ENCODE results near the gene SIAH1.
A peak's percentile ranks its signal among the peaks of the same experiment; 100 is the strongest.
"Not testable (repeated sequence)": the region's sequence is repeated elsewhere in the genome, so short reads cannot be mapped to it uniquely, and the experiment has no call there.

The SIAH1 gene, protein sequence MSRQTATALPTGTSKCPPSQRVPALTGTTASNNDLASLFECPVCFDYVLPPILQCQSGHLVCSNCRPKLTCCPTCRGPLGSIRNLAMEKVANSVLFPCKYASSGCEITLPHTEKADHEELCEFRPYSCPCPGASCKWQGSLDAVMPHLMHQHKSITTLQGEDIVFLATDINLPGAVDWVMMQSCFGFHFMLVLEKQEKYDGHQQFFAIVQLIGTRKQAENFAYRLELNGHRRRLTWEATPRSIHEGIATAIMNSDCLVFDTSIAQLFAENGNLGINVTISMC

DNA sequence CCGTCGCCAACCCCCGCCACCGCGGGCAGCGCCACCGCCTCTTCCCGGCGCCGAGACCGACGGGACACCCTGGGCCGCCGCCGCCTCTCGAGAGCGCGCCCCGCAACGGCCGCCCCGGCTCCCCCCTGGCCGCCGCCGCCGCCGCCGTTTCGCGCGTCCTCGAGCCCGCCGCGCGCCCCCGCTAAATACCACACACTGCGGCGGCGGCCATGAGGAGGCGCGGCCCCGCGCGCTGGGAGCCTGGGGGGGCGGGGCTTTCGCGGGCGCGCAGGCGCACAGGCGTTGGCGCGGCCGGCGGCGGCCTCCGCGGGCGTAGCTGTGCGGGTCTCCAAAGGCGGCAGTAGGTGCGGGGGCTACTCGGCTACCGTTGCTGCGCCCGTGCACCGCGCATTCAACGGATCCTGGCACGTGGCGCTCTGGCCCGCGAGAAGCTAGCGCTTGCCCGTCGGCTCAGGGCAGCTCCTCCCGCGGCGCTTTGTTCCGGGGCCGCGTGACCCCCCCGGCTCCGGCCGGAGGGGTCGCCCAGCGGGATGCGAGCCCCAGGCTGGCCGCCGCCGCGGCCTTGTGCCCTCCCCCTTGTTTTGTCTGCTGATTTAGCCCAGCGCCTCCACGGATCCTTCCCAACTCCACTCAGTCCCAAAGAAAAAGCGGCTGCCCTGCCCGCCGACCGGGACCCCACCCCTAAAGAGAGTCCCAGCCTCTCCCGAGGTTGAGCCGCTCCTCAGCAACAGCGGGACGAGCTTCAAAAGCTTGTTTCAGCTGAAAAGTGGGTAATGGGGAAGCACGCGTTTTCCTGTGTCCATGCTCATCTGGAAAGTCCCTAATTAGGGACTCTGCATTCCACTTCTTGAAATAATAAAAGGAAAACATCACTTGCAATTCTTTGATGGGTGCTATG, at the start of gene SIAH1:
Gene SIAH1 (minus strand): TSS at position 161 of the 898 bp plus-strand sequence. CDS start 22,985 bp downstream, outside the sequence.
- DNase-seq: peak; percentile 94

DNA sequence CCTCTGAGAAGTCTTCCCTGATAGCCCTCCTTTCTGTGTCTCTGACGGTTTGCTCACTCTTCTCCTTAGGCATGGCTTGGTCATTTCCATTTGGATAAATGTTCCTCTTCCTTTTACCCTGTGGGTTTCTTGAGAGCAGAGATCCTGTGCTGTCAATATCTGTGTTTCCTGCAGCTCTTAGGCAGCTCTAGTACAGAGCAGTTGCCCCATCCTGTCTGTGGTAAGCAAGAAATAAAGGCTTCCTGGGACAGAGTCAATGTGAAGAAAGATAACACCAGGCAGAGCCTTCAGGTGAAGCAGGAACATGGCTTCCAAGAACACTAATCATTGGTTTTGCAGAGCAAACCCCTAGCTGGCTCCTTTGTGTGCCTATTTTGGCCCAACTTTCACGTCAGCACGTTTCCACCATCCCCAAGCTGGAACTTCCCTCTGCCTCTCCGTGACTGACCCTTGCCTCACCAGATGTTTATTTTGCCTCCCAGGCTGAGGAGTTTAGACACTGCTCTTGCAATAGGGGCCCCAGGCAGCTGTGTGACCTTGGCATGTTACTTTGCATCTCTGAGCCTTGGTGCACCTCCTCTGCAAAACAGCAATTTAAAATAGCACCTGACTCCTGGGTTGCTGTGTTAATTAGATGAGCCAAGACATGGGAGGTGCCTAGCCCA, 49.6 kb upstream of the SIAH1 start:
- DNase-seq: no peak

DNA sequence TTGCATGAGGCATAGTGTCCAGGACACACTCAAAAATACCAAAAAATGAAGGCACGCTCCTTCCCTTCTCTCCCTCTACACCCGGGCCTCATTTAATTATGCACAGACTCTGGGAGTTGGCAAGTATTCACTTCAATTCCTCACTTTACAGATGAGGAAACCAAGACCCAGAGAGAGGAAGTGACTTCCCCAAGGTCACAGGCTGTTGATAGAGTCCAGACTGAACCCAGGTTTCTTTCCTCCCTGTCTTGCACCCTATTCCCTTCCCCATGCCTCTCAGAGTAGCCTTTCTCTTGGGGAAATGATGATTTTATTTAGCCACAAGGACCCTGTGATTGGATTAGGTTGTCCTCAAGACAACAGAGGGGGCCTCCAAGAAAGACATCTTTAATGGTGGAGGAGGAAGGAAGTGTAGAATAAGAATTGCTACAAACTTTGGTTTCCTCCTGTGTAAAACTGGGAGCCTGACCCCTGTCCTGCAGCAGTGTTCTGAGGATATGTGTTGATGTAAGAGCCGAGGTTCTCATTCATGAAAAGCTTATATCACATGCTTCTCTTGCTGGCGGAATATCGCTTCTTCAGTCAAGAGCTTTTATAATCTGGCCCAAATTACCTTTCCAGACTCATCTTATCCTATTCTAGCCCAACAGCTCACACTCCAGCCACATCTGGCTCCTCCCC, 48.8 kb upstream of the SIAH1 start:
- no peak for DNase-seq

DNA sequence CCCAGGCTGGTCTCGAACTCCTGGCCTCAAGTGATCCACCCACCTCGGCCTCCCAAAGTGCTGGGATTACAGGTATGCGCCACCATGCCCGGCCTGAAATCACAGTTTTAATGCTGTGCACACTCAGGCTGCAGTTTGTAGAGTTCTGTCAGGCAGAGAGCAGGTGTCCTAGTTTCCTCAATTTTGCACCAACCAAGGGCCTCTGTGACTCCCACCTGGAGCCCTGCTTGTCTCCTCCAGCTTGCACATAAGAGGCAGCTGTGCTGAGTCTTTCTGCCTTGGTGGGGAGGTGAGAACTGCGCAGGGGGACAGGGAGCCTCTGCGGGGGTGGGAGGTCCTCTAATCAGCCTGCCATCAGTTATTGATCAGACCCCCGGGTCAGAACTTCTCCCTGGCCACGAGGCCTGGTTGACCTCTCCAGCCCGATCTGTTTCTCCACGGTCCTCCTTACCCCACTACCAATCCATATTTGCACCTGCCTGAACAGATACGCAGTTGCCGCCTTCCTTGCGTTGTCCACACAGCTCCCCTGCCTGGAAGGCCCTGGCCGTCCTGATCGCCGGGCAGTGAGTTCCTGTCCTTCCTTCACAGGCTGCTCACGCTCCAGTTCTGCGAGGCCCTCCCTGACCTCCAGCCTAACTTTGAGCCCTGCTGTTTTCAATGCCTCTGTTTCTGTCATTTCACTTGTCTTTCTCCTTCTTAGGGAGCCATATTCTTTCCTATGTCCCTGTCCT, 48.1 kb upstream of the SIAH1 start:
- DNase-seq: no peak

DNA sequence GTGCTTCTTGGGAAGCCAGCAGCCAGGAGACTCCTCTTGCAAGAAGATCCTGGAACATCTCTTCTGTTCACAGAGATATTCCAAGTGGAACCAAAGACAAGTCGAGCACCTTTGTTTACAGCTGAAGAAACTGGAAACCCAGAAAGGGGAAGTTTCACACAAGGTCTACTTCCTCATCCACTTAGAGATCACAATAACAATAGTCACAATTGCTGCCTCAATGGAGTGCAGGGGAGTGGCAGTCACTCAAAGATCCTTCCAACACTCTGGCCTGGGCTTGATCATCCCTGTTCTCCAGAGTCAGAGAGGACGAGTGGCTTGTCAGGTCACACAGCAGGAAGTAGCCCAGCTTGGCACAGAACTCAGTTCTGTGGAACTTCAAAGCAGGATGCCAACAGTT, 46.9 kb upstream of the SIAH1 start:
- DNase-seq: no peak

DNA sequence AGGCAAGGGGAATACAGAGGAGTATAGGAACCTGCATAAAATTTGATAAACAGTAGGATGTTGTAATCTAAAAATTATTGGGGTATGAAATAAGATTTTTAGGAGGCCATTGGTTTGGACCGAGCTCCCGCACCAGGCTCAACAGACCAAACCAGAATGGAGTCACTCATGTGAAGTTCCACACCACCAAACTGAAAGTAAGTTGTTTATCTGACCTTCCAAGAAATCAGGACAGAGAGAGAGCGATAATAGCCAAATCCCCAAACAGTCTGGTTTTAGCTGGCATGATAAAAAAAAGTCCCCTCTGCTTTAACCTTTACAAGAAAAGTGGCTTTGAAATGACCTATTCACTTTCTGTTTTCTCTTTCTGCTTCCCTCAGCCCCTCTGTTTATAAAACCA, 45.7 kb upstream of the SIAH1 start:
- no peak for DNase-seq

DNA sequence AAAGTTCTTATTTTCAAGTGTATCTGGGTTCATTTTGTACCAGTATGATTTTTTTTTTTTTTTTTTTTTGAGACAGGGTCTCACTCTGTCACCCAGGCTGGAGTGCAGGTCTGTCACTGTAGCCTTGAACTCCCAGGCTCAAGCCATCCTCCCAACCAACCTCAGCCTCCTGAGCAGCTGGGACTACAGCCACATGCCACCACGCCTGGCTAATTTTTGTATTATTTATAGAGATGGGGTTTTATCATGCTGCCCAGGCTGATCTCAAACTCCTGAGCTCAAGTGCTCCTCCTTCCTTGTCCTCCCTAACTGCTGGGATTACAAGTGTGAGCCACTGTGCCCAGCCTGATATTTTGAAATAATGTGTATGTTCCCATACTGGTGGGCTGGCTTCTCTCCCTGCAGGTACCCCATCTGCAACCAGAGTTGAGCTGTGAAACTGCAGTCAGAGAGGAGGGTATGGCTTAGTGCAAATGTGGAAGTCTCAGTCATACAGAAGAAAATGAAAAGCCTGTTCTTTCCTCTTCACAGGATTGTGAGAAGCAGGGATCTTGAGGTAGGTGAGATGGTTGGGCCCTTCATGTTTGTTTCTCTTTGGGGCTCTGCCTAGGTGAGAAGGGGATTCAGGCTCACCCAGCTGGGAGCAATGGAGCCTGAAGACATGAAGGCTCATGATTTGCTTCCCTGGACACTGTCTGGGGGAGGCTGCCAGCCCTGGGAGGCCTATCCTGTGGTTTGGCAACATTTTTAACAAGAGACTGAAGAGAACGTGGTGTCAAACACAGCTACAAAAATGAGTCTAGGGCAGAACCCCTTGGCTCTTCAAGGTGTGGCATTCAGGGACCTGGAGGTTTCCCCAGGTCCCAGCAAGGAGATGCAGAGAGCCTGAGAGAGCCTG, 41.3 kb upstream of the SIAH1 start:
- no peak for DNase-seq

DNA sequence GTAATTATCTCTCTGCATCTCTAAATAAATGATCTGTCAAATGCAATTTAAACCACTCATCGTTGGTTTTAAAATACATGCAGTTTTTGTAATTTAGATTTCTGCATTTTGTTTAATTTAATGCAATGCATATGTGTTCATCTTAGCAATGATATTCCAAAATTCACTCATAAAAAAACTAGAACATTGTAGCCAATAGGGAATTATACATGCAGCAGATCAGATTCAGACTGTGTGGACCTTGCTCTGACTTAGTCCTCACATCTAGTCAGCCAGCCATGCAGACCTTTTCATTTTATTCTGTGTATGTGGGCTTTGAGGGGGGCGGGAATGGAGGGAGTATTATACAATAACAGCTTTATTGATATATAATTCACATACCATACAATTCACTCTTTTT, 37.3 kb upstream of the SIAH1 start:
- no peak for DNase-seq

DNA sequence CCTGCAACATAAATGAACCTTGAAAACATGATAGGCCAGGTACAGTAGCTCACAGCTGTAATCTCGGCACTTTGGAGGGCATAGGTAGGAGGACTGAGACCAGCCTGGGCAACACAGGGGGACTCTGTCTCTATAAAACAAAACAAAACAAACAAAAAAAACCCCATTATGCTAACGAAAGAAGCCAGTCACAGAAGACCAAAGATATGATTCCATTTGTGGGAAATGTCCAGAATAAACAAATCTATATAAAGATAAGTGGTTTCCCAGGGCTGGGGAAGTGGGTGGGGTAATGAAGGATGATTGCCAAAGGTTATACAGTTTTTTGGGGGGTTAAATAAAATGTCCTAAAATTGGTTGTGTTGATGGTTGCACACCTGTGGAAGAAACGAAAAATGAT, 36.5 kb upstream of the SIAH1 start:
- no peak for DNase-seq

DNA sequence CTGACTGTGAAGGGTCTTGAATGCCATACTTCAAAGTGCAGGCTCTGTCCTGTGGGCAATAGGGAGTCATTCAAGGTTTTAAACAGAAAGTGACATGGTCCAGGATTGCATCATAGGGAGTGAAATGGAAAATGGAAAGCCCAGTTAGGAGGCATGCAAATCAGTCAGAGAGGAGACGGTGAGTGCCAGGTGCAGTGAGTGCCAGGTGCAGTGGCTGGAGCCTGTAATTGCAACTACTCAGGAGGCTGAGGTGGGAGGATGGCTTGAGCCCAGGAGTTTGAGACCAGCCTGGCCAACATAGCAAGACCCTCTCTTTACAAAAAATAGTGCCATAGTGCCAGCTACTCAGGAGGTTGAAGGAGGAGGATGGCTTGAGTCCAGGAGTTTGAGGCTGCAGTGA, 35.2 kb upstream of the SIAH1 start:
- DNase-seq: no peak

DNA sequence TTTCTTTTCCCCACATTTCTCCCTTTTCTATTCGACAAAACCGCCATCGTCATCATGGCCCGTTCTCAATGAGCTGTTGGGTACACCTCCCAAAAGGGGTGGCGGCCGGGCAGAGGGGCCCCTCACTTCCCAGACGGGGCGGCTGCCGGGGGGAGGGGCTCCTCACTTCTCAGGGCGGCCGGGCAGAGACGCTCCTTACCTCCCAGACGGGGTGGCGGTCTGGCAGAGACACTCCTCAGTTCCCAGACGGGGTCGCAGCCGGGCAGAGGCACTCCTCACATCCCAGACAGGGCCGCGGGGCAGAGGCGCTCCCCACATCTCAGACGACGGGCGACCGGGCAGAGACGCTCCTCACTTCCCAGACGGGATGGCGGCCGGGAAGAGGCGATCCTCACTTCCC, 31.4 kb upstream of the SIAH1 start:
- not testable (repeated sequence) for DNase-seq

DNA sequence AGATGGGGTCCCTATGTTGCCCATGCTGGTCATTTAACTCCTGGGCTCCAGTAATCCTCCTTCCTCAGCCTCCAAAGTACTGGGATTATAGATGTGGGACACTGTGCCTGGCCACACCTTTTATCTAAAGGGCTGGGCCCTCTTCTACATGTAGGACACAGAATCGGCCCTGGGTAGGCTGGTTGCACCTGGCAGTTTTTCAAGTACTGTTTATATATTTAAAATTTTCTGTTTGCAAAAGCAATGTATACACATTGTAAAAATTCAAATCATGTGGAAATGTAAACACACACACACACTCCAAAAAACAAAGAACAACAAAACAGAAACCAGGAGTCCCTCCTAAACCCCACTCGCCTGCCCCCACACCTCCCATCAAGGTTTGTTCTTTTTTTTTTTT, 28.1 kb upstream of the SIAH1 start:
- DNase-seq: peak; percentile 11

DNA sequence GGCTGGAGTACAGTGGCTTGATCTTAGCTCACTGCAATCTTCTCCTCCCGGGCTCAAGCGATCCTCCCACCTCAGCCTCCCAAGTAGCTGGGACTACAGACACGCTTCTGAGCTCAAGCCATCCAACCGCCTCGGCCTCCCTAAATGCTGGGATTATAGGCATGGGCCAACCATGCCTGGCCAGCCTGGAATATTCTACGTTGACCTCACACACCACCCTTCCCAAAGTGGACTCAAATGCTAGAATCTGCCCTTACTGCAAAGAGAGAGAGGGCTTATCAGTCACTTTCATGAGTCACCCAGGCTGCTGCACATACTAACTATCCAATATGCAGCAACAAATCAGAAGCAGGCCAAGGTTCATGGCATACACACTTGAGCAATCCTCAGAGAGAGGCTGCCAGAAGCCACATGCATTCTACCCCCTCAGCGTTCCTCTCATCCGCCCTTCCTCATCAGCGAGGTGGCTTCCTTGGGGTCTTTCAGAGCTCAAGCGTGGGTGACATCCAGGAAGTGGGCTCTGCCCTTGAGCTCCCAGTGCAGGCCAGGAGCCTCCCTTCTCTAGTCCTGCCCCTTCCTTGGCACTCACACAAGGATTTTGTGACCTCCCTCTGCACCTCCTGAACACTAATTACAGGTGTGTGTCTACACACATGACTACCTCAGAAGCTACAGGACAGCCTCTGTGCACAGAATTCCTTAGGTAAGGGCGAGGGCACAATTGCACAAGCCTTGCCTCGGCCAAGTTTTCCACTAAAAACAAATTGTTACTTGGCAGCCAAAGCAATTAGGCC, 24.8 kb upstream of the SIAH1 start:
- no peak for DNase-seq

DNA sequence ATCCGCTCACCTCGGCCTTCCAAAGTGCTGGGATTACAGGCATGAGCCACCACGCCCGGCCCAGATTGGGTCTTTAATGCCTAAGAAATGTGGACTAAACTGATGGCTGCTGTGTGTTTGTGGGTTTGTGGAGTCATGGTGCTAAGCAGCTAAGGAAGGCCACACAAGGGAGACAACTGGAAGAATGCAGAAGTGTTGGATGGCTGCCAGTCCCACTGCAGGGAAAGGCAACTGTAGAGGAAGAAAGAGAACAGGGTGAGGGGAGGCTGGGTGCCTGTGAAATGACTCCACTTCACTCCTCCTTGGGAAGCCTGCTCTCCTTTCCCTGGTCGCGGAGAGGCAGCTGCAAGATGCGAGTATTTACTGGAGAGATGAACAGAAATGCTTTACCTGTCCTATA, 23.5 kb upstream of the SIAH1 start:
- no peak for DNase-seq

DNA sequence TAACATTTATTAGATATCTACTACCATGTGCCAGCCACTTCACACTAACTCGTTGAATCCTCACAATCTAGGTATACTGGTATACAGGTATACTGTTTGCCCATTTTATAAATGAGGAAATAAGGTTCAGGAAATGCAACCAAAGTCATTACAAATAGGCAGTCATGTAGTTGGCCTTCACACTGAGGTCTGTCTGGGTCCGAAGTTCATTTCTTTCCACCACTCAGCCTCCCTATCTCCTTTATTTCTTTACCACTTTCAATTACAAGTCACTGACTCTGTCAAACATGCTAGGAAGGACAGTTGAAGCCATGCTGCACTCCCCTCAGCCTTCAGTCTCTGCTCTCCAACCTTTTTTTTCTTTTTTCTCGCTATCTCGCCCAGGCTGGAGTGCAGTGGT, 20.7 kb upstream of the SIAH1 start:
- DNase-seq: no peak

DNA sequence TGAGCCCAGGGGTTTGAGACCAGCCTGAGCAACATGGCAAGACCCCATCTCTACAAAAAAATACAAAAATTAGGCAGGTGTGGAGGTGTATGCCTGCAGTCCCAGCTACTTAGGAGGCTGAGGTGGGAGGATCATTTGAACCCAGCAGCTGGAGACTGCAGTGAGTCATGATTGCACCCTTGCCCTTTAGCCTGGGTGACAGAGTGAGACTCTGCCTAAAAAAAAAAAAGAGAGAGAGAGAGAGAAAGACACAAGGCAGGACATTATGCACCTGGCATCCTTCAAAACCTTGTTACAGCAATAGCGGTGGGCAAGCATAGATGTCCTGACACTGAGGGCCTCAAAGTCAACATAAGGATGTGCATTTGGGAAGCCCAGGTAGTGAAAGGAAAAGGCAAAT, 19.9 kb upstream of the SIAH1 start:
- no peak for DNase-seq

DNA sequence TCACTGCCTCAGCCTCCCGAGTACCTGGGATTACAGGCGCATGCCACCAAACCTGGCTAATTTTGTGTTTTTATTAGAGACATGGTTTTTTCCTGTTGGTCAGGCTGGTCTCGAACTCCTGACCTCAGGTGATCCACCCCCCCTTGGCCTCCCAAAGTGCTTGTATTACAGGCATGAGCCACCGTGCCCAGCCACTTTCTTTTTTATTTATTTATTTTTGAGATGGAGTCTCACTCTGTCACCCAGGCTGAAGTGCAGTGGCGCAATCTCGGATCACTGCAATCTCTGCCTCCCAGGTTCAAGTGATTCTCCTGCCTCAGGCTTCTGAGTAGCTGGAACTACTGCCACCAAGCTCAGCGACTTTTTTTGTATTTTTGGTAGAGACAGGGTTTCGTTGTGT, 17.3 kb upstream of the SIAH1 start:
- not testable (repeated sequence) for DNase-seq

DNA sequence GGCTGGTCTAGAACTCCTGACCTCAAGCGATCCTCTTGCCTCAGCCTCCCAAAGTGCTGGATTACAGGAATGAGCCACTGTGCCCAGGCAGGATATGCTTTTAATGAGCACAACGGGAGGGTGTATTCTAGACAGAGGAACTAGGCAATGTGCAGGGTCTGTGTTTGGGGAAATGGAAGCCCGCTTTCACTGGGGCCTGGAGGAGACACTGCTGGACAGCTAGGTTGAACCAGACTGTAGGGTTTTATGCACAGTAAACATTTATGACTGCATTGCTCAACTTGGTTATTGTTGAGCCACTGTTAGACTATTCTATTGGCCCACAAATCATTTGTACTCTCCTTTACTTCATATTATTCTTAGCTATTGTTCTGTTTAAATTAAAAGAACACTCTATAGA, 10.2 kb upstream of the SIAH1 start:
- no peak for DNase-seq

DNA sequence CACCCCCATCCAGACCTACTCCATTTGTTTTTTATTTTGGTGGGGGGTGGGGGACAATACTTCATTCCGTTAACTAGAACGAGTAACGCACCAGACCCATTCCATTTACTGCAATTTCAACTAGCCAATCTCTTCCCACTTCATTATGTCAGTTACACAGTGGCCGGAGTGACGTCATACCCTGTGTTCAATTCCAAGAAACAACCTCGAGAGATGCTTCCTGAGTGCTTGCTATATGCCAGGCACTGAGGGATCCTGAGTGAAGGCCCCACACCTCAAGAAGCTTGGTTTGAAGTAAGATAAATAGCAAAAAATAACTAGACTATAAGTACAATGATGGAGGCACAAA, 9.1 kb upstream of the SIAH1 start:
- no peak for DNase-seq

DNA sequence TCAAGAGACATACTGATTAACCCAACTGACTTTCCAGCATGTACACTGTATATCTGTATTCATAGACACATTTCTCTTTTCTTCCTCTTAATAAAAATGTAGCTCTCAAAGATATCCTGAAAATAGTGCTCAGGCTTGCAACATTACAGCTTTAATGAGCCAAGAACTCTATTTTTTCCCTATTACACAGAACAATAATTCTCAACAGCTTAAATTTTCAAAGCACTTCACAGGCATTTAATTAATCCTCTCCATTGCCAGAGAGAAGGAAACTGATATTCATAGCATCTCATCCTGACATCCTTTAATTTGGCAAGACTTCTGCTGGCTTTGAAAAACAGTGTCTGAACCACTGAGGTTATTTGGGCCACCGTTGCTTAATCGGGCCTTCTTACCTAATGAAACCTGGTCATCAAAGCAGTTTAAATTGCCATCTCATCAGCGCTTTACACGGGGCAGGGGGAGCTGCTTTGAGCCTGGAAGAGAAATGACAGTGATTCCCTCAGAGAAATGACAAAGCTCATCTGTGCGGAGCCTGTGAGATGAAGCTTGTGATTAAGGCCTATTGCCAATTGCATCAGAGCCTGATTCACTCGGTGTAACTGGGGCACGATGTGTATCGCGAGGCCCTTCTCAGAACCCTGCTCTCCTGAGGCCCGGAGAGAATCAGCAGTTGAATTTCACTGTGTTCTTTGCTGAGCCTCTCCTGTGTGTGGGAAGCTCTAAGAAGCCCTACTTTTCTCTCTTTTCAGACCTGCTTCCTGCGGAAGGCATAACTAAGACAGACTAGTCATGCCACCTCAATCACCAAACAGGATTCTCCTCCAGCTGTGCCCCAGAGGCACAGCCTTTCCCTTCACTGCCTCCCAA, 8.5 kb upstream of the SIAH1 start:
- no peak for DNase-seq

All from NCI-H1105 (cell line).